HG02610 (cell line): ENCODE results near the gene SPI1.

Experiments
- ATAC-seq: cut with Tn5 transposase; IDR thresholded peaks from one replicate; pipeline ENCODE4 v1.9.1; 2021; ENCODE audit warnings: mild to moderate bottlenecking, moderate library complexity; ENCODE audit not compliant: unreplicated experiment

The SPI1 gene

DNA sequence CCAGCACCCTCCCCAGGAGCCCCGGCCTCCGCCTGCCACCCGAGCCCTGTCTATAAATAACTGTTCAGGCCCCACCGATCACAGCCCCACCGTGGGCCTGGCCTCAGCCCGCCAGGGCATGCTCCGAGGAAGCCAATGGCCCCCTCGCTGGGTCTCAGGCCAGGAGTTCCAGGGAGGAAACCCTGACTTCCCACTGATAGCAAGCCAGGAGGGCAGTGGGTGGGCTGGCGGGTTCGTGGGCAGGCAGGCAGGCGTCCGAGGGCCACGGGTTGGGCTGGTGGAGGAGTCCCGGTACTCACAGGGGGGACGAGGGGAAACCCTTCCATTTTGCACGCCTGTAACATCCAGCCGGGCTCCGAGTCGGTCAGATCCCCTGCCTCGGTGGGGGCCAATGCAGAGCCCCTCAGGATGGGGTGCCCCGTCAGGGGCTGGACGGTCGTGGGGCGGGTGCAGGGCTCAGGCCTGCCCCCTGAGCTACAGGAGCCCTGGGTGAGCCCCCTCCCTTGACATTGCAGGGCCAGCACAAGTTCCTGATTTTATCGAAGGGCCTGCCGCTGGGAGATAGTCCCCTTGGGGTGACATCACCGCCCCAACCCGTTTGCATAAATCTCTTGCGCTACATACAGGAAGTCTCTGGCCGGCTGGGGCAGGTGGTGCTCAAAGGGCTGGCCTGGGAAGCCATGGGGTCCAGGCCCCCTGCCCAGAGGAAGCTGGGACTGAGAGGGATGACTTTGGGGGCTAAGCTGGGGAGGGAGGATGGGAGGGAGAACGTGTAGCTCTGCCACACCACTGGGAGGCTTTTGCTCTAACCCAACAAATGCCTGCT lies at the start of gene SPI1:
Gene SPI1 (minus strand): TSS at position 538 of the 826 bp plus-strand sequence. CDS start 194 bp downstream, at position 344.
- ATAC-seq, result peak; percentile 83

GRCh38 chr11:47426062-47426956 lies 48.0 kb upstream of the SPI1 start, which contains the start of gene PSMC3:
TSS of gene PSMC3 (minus strand) at chr11:47426439. CDS start at chr11:47426279, 160 bp downstream.
- peak; percentile 92 for ATAC-seq

DNA sequence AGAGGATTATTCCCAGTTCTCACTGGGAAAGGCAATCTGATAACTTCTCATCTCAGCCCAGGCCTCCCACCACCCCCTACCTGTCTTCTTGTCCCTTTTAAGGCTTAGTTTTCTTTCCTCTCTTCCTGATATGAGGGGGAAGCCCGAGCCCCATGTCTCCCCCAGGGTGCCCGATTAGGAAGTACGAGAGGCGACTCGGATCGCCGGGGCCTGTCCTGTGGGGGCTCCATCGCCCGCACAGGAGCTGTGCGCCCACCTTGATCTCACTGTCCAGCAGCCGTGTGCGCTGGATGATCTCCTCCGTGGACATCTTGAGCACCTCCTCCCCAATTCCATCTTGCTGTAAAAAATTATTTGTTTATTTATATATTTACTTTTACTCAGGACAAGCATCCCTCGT lies 47.3 kb upstream of the SPI1 start:
- no peak for ATAC-seq

GRCh38 chr11:47418454-47419259 lies 40.3 kb upstream of the SPI1 start:
- no peak for ATAC-seq

GRCh38 chr11:47417712-47418111 lies 39.4 kb upstream of the SPI1 start:
- ATAC-seq, result no peak

DNA sequence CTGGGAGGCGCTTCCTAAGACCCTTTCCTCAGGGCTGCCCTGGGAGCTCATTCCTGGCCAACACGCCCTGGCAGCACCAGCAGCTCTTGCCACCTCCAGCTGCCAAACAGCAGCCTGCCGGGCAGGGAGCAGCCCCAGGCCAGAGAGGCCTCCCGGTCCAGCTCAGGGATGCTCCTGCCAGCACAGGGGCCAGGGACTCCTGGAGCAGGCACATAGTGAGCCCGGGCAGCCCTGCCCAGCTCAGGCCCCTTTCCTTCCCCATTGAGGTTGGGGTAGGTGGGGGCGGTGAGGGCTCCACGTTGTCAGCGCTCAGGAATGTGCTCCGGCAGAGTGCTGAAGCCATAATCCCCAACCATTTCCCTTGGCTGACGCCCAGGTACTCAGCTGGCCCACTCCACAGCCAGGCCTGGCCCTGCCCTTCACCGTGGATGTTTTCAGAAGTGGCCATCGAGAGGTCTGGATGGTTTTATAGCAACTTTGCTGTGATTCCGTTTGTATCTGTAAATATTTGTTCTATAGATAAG lies 37.7 kb upstream of the SPI1 start:
- ATAC-seq, result no peak

- no peak for ATAC-seq
Measured at GRCh38 chr11:47415091-47415854, 36.9 kb upstream of the SPI1 start.

GRCh38 chr11:47414685-47415070 lies 36.3 kb upstream of the SPI1 start:
- ATAC-seq, result no peak

DNA sequence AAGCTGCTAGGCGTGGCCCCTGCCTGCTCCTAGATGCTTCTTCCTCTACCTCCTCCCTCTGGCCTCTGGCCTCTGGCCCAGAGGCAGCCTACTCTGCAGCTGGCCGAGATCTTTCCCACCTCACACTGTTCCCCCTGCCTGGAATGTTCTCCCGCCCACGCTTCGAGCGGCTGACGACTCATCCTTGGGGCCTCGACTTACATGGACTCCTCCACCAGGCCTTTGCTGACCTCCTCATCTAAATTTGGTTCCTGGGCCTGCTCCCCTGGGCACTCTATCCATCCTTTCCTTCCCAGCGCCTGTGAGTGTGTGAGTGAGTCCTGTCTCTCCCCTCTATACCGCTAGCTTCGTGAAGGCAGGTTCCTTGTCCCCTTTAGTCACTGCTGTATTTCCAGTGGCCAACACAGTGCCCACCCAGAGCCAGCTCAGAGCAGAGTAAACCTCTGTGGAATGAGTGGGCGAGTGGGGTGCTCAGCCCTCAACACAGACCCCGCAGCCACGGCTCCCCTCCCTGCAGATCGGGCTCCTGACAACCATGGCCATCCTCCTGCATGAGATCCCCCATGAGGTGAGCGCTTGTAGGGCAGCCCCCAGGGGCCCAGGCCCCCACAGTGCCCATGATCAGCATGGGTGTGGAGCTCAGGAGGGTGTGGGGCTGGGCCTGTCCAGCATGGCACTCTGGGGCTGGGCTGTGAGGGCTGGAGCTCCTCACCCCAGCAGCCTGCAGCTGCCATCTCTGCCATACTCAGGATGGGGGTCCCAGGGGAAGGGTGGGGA lies 35.7 kb upstream of the SPI1 start:
- no peak for ATAC-seq

DNA sequence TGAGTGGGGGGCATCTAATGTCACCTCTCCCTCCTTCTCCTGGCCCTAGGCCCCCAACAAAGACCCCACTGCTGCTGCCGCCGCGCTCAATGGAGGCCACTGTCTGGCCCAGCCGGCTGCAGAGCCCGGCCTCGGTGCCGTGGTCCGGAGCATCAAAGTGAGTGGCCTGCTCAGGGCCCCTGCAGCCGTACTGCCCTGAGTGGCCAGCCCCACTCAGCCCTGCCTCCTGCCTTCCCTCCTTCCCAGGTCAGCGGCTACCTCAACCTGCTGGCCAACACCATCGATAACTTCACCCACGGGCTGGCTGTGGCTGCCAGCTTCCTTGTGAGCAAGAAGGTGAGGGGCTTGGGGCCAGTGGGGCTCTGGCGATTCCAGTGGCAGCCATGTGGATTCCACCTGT lies 35.0 kb upstream of the SPI1 start:
- ATAC-seq, result no peak

GRCh38 chr11:47411884-47412746 lies 33.8 kb upstream of the SPI1 start:
- no peak for ATAC-seq

- ATAC-seq, result no peak
Measured at GRCh38 chr11:47410370-47411264, 32.3 kb upstream of the SPI1 start.

DNA sequence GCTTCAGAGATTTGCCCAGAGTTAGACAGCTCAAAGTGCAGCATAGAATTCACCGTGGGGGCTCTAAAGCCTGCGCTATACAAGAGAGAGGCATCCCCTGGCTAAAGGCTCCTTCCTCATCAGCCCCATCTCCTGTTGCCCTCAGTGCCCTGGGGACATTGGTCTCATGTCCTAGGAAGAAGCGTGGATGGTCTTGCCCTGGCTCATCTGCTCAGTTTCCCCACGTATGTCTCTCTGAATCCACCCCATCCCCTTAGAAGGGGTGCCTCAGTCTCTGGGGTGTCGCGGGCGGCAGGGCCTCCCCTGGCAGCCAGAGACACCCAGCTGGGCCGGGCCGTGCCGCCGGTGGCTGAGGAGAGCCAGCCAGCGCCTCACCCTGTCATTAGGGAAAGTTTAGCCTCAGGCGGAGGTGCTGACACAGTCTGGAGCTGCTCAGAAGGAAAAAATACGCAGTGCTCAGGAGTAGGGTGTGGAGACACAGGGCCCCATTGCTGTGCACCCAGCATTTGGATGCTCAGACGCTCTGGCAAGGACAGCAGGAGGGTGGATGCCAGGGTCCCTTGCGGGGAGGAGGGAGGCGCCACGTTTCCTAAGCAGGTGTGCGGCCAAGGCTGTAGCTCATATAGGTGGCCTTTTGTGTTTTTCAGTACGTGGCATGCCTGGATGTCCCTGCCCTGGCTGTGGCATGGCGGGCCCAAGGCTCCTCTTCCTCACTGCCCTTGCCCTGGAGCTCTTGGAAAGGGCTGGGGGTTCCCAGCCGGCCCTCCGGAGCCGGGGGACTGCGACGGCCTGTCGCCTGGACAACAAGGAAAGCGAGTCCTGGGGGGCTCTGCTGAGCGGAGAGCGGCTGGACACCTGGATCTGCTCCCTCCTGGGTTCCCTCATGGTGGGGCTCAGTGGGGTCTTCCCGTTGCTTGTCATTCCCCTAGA lies 31.4 kb upstream of the SPI1 start:
- ATAC-seq, result no peak

DNA sequence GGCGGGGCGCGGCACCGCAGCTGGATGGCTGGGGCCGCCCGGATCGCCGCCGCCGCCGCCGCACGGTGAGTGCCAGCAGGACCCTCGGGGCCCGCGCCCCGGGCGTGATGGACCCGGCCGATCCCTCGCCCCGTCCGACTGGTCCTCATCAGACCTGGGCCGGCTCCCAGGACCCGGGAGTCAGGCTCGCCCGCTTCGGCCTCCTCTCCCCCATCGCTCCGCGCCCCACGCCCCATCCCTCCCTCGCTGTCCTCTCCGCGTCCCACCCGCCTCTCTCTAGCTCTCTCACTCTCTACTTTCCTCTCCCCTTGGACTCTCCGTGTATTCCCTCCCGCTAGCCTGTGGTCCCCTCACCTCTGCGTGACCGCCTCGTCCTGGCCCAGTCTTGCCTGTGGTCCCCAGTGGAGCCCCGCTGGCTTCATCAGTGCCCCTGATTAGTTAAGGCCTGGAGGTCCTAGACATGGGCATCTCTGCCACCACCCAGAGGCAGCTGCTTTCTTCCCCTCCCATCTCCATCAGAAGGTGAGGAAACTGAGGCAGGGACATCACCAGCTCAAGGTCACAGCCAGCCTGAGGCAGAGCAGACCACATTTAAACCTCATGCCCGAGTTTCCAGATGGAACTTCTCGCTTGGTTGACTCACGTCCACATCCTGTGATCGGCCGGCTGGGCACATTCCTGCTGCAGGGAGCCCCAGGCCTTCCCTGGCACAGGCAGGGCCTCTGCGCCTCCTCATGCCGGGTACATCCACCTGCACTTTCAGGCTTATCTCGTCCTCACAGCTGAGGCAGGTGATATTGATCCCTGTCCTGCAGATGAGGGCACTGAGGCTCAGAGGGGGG lies 30.5 kb upstream of the SPI1 start:
- ATAC-seq, result no peak
